Measurements from ENCODE around the gene PAWR. TPM values are rescaled to one million over a fixed set of nuclear protein-coding genes. Genes with fewer than 3 reads are reported as not detected.

The PAWR gene
- total RNA-seq, 1 donor from 2014 or later = 52.1 TPM

- H3K27ac Mint-ChIP-seq (ENCODE audit: unreplicated experiment) = no peak overlapping the region
- H3K9me3 Mint-ChIP-seq = no peaks in the 10 kb centered on the region
- TF ChIP-seq, protein P1, sequence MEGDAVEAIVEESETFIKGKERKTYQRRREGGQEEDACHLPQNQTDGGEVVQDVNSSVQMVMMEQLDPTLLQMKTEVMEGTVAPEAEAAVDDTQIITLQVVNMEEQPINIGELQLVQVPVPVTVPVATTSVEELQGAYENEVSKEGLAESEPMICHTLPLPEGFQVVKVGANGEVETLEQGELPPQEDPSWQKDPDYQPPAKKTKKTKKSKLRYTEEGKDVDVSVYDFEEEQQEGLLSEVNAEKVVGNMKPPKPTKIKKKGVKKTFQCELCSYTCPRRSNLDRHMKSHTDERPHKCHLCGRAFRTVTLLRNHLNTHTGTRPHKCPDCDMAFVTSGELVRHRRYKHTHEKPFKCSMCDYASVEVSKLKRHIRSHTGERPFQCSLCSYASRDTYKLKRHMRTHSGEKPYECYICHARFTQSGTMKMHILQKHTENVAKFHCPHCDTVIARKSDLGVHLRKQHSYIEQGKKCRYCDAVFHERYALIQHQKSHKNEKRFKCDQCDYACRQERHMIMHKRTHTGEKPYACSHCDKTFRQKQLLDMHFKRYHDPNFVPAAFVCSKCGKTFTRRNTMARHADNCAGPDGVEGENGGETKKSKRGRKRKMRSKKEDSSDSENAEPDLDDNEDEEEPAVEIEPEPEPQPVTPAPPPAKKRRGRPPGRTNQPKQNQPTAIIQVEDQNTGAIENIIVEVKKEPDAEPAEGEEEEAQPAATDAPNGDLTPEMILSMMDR (conservative IDR thresholded peaks at IDR 0.05) = no peak
- no peaks in the 10 kb centered on the region for H3K27me3 Mint-ChIP-seq (ENCODE audit: low read depth)
- no peaks in the 10 kb centered on the region for H3K36me3 Mint-ChIP-seq (ENCODE audit: low read depth)
- DNase-seq (ENCODE audit: low read depth, low spot score) = no peak
- peaks cover 13% of the 10 kb centered on the region for H3K4me1 Mint-ChIP-seq
- H3K4me3 Mint-ChIP-seq = no peak overlapping the region
Measured at GRCh38 chr12:79715308-79715707, 24.5 kb upstream of the PAWR start.

GRCh38 chr12:79710707-79711483, 20.1 kb upstream of the PAWR start:
- H3K4me3 Mint-ChIP-seq = no peak overlapping the region
- no peaks in the 10 kb centered on the region for H3K9me3 Mint-ChIP-seq
- H3K36me3 Mint-ChIP-seq (ENCODE audit: low read depth) = no peaks in the 10 kb centered on the region
- DNase-seq (ENCODE audit: low read depth, low spot score) = no peak
- H3K27ac Mint-ChIP-seq (ENCODE audit: unreplicated experiment) = no peak overlapping the region
- no peaks in the 10 kb centered on the region for H3K4me1 Mint-ChIP-seq
- TF ChIP-seq, protein P1 (conservative IDR thresholded peaks at IDR 0.05) = no peak
- no peaks in the 10 kb centered on the region for H3K27me3 Mint-ChIP-seq (ENCODE audit: low read depth)

GRCh38 chr12:79707830-79708229, 17.1 kb upstream of the PAWR start:
- no peak for DNase-seq (ENCODE audit: low read depth, low spot score)
- Mint-ChIP-seq H3K4me3 (no peak overlapping the region), H3K27ac (ENCODE audit: unreplicated experiment) (no peak overlapping the region), H3K36me3 (ENCODE audit: low read depth) (no peaks in the 10 kb centered on the region), H3K9me3 (no peaks in the 10 kb centered on the region), H3K27me3 (ENCODE audit: low read depth) (no peaks in the 10 kb centered on the region), H3K4me1 (no peaks in the 10 kb centered on the region)
- TF ChIP-seq, protein P1 (conservative IDR thresholded peaks at IDR 0.05) = no peak

DNA sequence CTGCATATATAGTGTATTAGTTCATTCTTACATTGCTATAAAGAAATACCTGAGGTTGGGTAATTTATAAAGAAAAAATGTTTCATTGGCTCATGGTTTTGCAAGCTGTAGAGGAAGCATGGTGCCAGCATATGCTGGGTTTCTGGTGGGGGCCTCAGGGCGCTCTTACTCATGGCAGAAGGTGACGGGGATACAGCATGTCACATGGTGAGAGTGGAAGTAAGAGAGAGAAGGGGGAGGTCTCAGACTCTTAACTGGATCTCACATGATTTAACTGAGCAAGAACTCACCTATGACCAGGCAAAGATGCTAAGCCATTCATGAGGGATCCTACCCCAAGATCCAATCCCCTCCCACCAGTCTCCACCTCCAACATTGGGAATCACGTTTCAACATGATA, 15.9 kb upstream of the PAWR start:
- no peaks in the 10 kb centered on the region for H3K27me3 Mint-ChIP-seq (ENCODE audit: low read depth)
- H3K4me1 Mint-ChIP-seq = no peaks in the 10 kb centered on the region
- H3K9me3 Mint-ChIP-seq = no peaks in the 10 kb centered on the region
- no peak for DNase-seq (ENCODE audit: low read depth, low spot score)
- no peak overlapping the region for H3K4me3 Mint-ChIP-seq
- H3K27ac Mint-ChIP-seq (ENCODE audit: unreplicated experiment) = no peak overlapping the region
- TF ChIP-seq, protein P1 (conservative IDR thresholded peaks at IDR 0.05) = no peak
- no peaks in the 10 kb centered on the region for H3K36me3 Mint-ChIP-seq (ENCODE audit: low read depth)

GRCh38 chr12:79706156-79706555, 15.4 kb upstream of the PAWR start:
- TF ChIP-seq, protein P1 (conservative IDR thresholded peaks at IDR 0.05) = no peak
- Mint-ChIP-seq H3K9me3 (no peaks in the 10 kb centered on the region), H3K27me3 (ENCODE audit: low read depth) (no peaks in the 10 kb centered on the region), H3K4me3 (no peak overlapping the region), H3K27ac (ENCODE audit: unreplicated experiment) (no peak overlapping the region), H3K36me3 (ENCODE audit: low read depth) (no peaks in the 10 kb centered on the region), H3K4me1 (no peaks in the 10 kb centered on the region)
- DNase-seq (ENCODE audit: low read depth, low spot score) = no peak
